ENCODE results near the gene TMED4. TPM values are rescaled to one million over a fixed set of nuclear protein-coding genes. Genes with fewer than 3 reads are reported as not detected.
"Not testable (repeated sequence)": the region's sequence is repeated elsewhere in the genome, so short reads cannot be mapped to it uniquely, and the experiment has no call there.

The TMED4 gene
- total RNA-seq, 4 donors from 2014 or later, result 132 to 232 (median 218) TPM

GRCh38 chr7:44565097-44565794 is 16.8 kb downstream of the TMED4 start:
- peaks cover 0 to 4% (median 0%) of the 10 kb centered on the region in 4 donors for H3K4me1 ChIP-seq

GRCh38 chr7:44564606-44565005 is 17.4 kb downstream of the TMED4 start:
- 75 to 95% methylated on average over 2 of the region's 2 CpGs for WGBS, 2 donors
- H3K27ac ChIP-seq, result no peak overlapping the region
- no peaks in the 10 kb centered on the region for H3K9me3 ChIP-seq
- H3K36me3 ChIP-seq, result peaks cover 0 to 65% (median 25%) of the 10 kb centered on the region in 3 donors
- H3K27me3 ChIP-seq, result no peaks in the 10 kb centered on the region
- DNase-seq (ENCODE audit: low spot score in 2 of 2), result no peak
- H3K4me3 ChIP-seq, result no peak overlapping the region
- TF ChIP-seq POLR2A (IDR thresholded peaks at IDR 0.05), result no peak
- TF ChIP-seq EP300 (IDR thresholded peaks at IDR 0.05), result no peak
- no peak for TF ChIP-seq CTCF (IDR thresholded peaks at IDR 0.05)
- H3K4me1 ChIP-seq, result peaks cover 0 to 4% (median 0%) of the 10 kb centered on the region in 4 donors

More at GRCh38 chr7:44565097-44565794, 16.8 kb downstream of the TMED4 start:
- TF ChIP-seq CTCF (IDR thresholded peaks at IDR 0.05) (peak; percentile 91 to 97 (median 95)), POLR2A (IDR thresholded peaks at IDR 0.05) (no peak), EP300 (IDR thresholded peaks at IDR 0.05) (no peak)
- Histone ChIP-seq H3K27me3 (no peaks in the 10 kb centered on the region), H3K9me3 (no peaks in the 10 kb centered on the region), H3K27ac (no peak overlapping the region), H3K36me3 (peaks cover 0 to 72% (median 31%) of the 10 kb centered on the region in 3 donors), H3K4me3 (no peak overlapping the region)
- peak; percentile 42 to 63 for DNase-seq (ENCODE audit: low spot score in 2 of 2)
- WGBS, 2 donors, result 61 to 72% methylated on average over 12 to 13 of the region's 13 CpGs

- no peak for TF ChIP-seq EP300 (IDR thresholded peaks at IDR 0.05)
- Histone ChIP-seq H3K36me3 (peaks cover 0 to 52% (median 17%) of the 10 kb centered on the region in 3 donors), H3K27me3 (no peaks in the 10 kb centered on the region), H3K27ac (no peak overlapping the region), H3K9me3 (no peaks in the 10 kb centered on the region), H3K4me3 (no peak overlapping the region), H3K4me1 (peaks cover 0 to 4% (median 0%) of the 10 kb centered on the region in 4 donors)
- no peak for DNase-seq (ENCODE audit: low spot score in 2 of 2)
- WGBS, 2 donors, result 75 to 80% methylated on average over 3 of the region's 3 CpGs
These were observed 18.8 kb downstream of the TMED4 start for GRCh38 chr7:44563171-44563679.

- WGBS, 2 donors, result 80 to 91% methylated on average over 8 of the region's 8 CpGs
- peaks cover 0 to 45% (median 10%) of the 10 kb centered on the region in 3 donors for H3K36me3 ChIP-seq
- H3K9me3 ChIP-seq; H3K27ac ChIP-seq; H3K4me3 ChIP-seq; H3K4me1 ChIP-seq; H3K27me3 ChIP-seq; DNase-seq (ENCODE audit: low spot score in 2 of 2): not testable (repeated sequence)
These were observed 19.4 kb downstream of the TMED4 start for GRCh38 chr7:44562622-44562962.

GRCh38 chr7:44561962-44562621 is 19.9 kb downstream of the TMED4 start:
- Histone ChIP-seq H3K4me3 (no peak overlapping the region), H3K36me3 (peaks cover 0 to 40% (median 8%) of the 10 kb centered on the region in 3 donors), H3K9me3 (no peaks in the 10 kb centered on the region), H3K27me3 (no peaks in the 10 kb centered on the region), H3K27ac (no peak overlapping the region), H3K4me1 (peaks cover 0 to 4% (median 0%) of the 10 kb centered on the region in 4 donors)
- DNase-seq (ENCODE audit: low spot score in 2 of 2), result no peak
- no peak for TF ChIP-seq CTCF (IDR thresholded peaks at IDR 0.05)
- TF ChIP-seq POLR2A (IDR thresholded peaks at IDR 0.05), result no peak
- TF ChIP-seq EP300 (IDR thresholded peaks at IDR 0.05), result no peak
- 83 to 89% methylated on average over 7 of the region's 7 CpGs for WGBS, 2 donors

GRCh38 chr7:44561481-44561880 is 20.6 kb downstream of the TMED4 start:
- DNase-seq (ENCODE audit: low spot score in 2 of 2), result no peak
- no peak overlapping the region for H3K4me3 ChIP-seq
- no peak overlapping the region for H3K27ac ChIP-seq
- H3K27me3 ChIP-seq, result no peaks in the 10 kb centered on the region
- peaks cover 0 to 34% (median 8%) of the 10 kb centered on the region in 3 donors for H3K36me3 ChIP-seq
- no peaks in the 10 kb centered on the region for H3K9me3 ChIP-seq
- peaks cover 0 to 4% (median 0%) of the 10 kb centered on the region in 4 donors for H3K4me1 ChIP-seq
- no peak for TF ChIP-seq POLR2A (IDR thresholded peaks at IDR 0.05)
- no peak for TF ChIP-seq CTCF (IDR thresholded peaks at IDR 0.05)
- TF ChIP-seq EP300 (IDR thresholded peaks at IDR 0.05), result no peak
- 78 to 84% methylated on average over 6 of the region's 6 CpGs for WGBS, 2 donors
